ENCODE data around the gene ABCD1. TPM values are rescaled to one million over a fixed set of nuclear protein-coding genes. Genes with fewer than 3 reads are reported as not detected.
"Not testable (repeated sequence)": the region's sequence is repeated elsewhere in the genome, so short reads cannot be mapped to it uniquely, and the experiment has no call there.

The ABCD1 gene
- polyA plus RNA-seq, 3 donors = 7.9 to 9.8 (median 8.0) TPM

DNA sequence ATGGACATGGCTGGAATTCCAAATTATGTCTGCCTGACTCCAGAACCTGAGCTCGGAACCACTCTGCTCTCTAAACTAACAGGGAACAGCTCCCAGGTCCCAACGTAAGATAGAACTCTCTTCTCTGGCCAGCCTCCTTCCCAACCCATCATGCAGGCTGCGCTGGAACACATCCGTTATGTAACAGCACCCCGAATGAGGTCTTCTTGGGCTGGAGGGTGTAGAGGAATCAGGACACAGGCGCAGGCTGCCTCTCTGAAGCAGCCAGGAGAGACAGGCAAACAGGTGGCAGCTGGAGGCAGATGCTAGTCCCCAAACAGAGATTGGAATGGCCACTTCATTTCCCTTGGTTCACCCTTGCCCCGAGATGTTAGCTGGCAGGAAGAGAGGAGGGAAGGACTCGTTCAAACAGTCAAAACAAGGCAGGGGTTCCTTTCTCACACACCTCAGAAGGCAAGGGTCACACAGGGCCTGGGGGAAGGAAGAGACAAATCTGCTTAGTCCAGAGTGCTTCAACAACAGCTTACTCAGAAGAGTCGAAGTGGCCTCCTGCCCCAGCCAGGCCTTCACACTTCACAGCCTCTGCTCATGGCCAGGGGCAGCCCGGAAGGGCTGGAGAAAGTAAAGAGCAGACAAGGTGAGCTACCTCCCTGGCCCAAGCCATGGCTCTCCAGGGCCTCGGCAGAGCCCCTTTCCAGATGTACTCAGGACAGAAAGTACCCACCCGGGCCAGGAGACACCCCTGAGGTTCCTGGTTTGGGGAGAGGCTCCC is 19.8 kb upstream of the ABCD1 start:
- DNase-seq (ENCODE audit: extremely low read depth in 1 of 11, low read depth in 9 of 11, low spot score in 4 of 11) = not testable (repeated sequence)

DNA sequence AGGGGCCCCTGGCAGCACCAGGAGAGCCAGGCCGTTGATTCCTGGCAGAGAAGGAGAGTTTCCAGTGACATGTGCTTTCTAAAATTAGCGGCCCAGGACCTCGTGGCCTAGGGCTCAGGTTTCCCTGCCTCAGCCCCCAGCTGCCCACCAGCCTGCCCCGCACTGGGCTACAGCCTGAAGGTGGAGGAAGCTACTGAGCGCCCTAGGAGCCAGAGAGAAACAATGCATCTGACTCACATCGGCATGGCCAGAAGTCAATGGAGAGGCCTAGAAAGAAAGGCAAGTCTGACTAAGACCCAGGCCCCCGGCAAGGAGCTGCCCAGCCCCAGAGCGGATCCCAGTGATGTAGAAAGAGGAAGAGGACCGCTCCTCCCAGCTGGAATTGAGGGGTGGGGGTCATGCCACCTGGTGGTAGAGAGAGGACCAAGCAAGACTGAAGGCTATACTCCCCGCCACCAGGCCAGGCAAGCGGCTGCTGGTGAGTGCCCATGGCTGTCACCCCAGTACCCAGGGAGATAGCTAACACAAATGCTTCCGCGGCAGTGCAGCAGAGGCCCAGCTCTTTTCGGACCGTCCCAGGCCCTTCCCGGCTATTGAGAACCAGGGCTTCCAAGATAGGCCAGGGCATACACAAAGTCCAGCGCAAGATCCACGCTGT is 19.1 kb upstream of the ABCD1 start:
- DNase-seq (ENCODE audit: extremely low read depth in 1 of 11, low read depth in 9 of 11, low spot score in 4 of 11) = not testable (repeated sequence)

DNA sequence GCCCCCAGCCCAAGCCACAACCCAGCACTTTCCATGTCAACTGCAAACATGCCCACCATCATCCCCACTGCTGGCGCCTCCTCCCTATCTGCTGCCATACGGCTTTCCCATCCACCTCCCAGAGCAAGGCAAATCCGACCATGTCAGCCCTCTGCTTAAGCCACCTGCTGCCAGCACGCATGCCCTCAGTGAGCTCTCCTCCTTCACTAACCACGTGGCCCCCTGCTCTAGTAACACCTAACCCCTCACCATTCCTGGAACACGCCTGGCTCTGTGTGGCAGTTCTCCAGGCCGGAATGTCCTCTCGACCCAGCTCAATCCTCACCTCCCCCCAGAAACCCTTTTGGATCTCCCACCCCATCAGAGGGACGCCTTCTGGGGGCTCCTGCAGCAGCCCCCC is 17.9 kb upstream of the ABCD1 start:
- DNase-seq (ENCODE audit: extremely low read depth in 1 of 11, low read depth in 9 of 11, low spot score in 4 of 11) = no peak

DNA sequence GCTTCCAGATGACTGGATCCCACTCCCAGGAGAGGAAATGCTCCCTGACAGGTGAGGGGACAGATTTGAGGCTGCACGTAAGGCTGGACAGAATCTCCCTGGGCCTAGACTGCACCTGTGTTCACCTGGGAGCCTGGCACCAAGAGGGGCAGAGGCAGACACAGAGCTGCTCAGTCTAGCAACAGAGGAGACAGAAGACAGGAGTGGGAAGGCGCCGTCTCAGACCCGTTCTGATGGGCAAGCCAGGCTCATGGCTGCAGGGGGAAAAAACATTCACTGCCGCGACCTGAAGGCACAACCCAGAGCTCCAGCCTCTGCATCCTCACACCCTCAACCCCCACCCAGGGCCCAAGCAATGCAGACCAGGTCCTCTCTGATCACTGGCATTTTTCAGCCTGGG is 17.2 kb upstream of the ABCD1 start:
- no peak for DNase-seq (ENCODE audit: extremely low read depth in 1 of 11, low read depth in 9 of 11, low spot score in 4 of 11)

DNA sequence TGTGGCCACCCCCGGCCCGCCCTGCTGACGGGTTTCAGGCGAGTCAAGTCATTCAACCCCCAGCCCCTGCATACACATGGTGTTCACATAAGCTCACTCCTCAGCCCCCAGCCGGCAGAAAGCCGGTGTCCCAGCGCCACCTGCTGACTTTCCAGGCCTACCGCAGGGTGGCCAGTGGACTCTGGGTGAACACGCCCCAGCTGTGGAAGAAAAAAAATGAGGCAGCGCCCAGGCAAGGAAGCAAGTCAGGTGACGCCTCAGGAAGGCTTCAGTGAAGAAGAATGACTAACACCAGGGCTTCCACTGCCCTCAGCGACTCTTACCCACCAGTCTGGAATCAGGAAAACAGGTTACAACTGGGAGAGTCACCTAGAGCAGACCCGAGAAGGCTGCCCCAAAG is 16.2 kb upstream of the ABCD1 start:
- peak in 2 of 11 donors; percentile 58 to 68 for DNase-seq (ENCODE audit: extremely low read depth in 1 of 11, low read depth in 9 of 11, low spot score in 4 of 11)

DNA sequence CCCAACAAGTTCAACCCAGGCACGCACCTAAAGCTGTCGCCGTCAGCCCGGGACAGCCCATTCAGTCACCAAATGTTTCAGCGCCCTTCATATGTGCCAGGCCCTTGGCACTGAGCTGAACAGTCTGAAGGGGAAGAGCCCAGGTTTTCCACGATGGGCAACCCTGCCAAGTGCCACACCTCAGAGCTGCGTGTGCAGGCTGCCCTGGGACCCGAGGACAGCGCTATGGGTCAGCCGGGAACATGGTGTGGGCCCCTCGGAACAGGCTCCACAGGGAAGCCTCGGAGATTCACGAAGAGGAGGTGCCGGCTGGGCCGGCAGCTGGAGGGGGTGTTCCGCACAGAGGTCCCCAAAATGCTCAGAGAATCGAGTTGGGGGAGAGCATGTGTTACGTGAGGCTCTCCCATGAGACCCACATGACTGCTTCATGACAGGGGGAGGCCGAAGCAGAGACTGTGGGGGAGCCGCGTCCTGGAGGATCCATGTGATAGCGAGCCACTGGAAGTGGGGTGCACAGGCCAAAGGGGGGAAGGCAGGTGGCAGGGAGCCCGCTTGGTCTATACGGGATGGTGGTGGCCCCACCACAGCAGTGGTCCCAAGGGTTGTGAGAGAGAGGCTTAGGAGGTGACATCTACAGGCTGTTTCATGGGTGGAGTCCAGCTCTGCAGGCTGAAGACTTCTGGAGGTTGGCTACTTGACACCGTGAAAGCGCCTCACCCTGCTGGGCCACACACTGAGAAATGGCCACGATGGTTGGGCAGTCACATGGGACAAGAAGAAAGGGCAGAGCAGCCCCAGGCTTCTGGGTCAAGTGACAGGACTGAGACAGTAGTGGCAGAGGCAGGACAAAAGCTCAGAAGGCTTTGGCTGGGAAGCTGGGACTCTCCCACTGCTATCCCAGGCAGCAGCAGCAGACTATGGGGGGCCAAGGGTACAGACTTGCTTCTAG is 14.7 kb upstream of the ABCD1 start:
- DNase-seq (ENCODE audit: extremely low read depth in 1 of 11, low read depth in 9 of 11, low spot score in 4 of 11) = no peak

DNA sequence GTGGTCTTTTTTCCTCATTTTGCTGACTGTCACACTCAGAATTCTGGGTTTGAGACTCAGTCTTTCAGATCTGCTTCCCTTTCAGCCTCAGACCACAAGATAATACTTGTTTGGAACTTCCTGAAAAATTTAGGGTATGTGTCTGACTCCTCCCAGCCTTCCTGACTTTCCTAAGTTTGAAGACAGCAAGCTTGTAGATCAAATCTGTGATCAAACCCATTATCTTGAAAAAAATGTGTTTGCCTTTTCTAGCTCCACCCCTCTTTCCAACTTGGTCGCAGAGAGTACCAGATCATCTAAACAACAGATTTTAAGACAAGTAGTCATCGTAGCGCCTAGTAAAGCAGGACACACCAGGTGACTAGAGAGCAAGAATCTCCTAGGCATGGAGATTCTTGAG is 10.4 kb upstream of the ABCD1 start:
- no peak for DNase-seq (ENCODE audit: extremely low read depth in 1 of 11, low read depth in 9 of 11, low spot score in 4 of 11)

DNA sequence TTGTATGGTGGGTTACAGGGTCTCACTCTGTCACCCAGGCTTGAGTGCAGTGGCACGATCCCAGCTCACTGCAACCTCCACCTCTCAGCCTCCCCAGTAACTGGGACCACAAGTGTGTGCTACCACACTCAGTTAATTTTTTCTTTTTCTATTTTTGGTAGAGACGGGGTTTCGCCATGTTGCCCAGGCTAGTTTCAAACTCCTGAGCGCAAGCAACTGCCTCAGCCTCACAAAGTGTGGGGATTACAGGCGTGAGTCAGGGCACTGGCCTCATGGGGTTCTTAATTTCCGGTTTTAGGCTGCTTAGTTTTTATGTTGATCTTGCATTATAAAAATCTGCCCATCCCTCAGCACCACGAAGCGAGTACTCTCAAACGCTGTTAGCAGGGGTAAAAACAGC is 7.2 kb upstream of the ABCD1 start:
- no peak for DNase-seq (ENCODE audit: extremely low read depth in 1 of 11, low read depth in 9 of 11, low spot score in 4 of 11)

DNA sequence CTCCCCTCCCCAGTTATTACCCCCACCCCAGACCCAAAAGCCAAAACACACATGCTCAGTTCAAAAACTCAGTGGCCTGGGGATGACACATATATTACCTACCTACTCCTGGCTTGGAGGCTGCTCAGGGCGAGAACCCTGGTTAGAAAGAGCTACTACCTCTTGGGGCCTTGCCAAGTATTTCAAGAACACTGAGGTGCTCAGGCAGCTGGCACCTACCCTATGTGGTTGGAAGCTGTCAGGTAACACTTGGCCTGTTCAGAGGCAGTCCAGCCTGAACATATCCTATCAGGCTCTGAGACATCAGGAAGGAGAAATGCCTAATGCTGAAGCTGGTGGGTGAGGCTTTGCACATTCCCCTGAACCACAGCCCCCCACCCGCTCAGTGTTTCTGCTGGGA is 5.4 kb upstream of the ABCD1 start:
- DNase-seq (ENCODE audit: extremely low read depth in 1 of 11, low read depth in 9 of 11, low spot score in 4 of 11) = no peak

DNA sequence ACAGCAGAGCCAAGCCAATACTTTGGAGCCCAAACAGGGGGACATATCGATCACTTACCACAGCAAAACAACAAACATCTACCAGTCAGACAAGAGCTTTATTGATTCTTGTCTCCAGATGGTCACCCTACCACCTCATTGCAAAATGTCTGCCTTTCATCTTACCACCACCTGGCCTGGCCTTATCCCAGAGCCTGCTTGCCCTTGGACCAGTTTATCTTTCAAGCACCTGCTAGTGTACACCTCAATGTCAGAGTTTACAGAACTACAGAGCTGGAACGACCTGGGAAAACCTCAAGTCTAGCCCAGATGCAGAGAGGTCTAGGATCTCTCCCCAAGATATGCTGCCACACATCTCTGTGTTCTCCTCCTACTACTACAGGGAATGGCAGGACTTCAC is 5.0 kb upstream of the ABCD1 start:
- DNase-seq (ENCODE audit: extremely low read depth in 1 of 11, low read depth in 9 of 11, low spot score in 4 of 11) = no peak

DNA sequence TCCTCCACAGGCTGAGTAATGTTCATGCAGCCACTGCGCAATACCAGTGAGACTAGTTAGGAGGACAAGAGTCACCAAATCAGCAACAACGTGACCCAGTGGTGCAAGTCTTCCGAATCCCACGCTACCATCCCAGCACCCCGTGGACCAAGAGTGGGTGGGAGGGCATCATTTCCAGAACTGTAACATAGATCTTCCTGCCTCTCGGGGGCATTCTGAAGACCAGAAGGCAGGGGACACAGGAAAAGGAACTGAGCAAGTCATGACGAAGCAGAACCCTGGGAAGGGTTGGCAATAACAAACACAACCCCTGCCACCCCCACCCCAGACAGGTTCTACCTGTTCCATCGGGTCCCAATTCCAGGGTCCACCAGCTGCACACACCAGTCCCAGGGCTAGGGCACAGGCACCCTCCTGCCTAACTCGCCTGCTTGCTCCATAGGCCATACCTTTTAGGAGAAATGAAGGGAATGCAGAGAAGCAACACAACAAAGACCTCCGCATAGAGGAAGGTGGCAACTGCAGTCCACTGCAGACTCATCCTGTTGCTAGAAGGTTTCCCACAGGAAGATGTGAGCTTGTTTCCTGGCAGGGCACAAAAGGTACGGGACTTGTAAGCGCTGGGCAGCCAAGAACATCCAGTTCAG is 1.8 kb upstream of the ABCD1 start:
- DNase-seq (ENCODE audit: extremely low read depth in 1 of 11, low read depth in 9 of 11, low spot score in 4 of 11) = no peak

DNA sequence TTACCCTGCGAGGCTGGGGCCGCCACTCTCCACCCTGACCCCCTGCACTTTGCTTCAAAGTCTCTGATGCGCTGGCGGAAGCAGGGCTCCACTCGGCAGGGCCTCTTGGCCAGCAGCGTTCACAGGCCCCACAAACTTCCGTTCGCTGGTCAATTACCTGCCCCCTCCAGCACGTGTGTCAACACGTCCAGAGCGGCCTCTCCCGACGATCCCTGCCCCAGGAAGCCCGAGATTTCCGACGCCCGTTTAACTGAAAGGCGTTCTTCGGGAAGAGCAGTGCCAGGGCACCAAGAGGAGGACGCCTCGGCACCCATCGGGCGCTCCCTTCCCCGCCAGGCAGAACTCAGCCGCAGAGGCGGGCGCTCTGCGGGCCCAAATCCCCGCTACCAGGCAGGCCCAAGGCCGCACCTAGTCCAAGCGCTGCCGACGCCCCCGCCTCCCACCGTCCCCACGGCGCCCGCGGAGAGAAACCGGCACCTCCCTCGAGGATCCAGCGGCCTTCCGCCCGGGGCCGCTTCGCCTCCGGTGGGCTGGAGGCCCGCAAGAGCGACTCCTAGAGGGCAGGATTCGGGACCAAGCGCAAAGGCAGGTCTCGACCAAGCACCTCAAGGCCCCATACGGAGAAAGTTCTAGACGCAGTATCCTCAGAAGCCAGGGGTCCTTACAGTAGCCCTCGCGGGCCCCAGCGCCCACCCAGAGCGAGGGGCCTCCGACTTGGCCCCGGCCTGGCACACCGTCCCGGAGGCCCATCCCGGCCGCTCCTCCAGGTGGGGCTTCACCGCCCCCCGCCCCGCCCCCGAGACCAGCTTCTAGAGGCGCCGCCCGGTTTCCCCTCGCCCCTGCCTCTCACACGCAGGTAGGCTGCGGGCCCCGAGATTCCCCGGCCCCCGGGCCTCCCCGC is 1.1 kb upstream of the ABCD1 start:
- peak in 1 of 11 donors; percentile 23 for DNase-seq (ENCODE audit: extremely low read depth in 1 of 11, low read depth in 9 of 11, low spot score in 4 of 11)

DNA sequence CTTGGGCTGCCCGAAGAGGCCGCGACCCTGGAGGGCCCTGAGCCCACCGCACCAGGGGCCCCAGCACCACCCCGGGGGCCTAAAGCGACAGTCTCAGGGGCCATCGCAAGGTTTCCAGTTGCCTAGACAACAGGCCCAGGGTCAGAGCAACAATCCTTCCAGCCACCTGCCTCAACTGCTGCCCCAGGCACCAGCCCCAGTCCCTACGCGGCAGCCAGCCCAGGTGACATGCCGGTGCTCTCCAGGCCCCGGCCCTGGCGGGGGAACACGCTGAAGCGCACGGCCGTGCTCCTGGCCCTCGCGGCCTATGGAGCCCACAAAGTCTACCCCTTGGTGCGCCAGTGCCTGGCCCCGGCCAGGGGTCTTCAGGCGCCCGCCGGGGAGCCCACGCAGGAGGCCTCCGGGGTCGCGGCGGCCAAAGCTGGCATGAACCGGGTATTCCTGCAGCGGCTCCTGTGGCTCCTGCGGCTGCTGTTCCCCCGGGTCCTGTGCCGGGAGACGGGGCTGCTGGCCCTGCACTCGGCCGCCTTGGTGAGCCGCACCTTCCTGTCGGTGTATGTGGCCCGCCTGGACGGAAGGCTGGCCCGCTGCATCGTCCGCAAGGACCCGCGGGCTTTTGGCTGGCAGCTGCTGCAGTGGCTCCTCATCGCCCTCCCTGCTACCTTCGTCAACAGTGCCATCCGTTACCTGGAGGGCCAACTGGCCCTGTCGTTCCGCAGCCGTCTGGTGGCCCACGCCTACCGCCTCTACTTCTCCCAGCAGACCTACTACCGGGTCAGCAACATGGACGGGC is 579 bp downstream of the ABCD1 start:
- no peak for DNase-seq (ENCODE audit: extremely low read depth in 1 of 11, low read depth in 9 of 11, low spot score in 4 of 11)

DNA sequence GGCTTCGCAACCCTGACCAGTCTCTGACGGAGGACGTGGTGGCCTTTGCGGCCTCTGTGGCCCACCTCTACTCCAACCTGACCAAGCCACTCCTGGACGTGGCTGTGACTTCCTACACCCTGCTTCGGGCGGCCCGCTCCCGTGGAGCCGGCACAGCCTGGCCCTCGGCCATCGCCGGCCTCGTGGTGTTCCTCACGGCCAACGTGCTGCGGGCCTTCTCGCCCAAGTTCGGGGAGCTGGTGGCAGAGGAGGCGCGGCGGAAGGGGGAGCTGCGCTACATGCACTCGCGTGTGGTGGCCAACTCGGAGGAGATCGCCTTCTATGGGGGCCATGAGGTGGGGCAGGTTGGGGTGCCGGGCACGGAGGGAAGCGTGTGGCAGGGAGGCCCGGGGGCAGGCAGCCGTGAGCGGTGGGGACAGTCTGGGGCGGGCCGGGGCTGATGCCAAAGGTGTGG is 1.2 kb downstream of the ABCD1 start:
- DNase-seq (ENCODE audit: extremely low read depth in 1 of 11, low read depth in 9 of 11, low spot score in 4 of 11) = no peak

DNA sequence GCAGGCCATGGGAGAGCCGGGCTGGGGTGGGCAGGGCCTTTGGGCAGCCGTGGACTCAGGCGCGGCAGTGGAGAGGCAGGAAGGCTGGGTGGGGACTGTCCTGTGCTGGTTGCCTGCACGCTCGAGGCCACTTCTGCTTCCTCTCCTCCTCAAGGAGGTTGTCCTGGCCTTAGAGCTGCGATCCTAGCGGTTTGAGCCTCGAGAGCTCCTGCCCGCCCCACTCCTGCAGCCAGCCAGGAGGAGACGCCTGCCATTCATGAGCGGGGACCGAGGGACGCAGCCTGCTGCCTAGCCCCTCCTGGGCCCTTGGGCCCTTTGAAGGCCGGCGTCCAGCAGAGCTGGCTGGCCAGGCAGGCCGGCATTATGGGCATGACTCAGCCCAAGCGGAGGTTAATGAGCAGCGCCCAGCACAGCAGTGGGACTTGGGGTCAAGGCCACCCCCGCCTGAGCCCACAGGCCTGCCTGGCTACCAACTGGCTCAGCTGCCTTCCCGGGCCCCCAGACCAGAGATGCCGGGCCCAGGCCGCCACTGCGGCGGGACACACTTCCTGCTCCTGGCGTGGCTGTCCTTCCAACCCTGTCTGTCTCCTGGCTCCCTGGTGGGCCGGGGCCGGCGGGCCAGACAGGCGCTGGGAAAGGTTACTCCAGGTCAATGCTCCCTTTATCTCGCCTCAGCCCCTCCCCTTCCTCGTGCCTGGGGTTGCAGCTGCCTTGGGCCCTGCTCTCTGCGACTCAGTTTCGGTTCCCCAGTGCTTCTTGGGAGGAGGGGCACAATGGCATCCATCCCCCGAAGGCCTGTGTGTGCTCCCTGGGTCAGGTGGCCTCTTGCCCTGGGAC is 1.8 kb downstream of the ABCD1 start:
- no peak for DNase-seq (ENCODE audit: extremely low read depth in 1 of 11, low read depth in 9 of 11, low spot score in 4 of 11)

DNA sequence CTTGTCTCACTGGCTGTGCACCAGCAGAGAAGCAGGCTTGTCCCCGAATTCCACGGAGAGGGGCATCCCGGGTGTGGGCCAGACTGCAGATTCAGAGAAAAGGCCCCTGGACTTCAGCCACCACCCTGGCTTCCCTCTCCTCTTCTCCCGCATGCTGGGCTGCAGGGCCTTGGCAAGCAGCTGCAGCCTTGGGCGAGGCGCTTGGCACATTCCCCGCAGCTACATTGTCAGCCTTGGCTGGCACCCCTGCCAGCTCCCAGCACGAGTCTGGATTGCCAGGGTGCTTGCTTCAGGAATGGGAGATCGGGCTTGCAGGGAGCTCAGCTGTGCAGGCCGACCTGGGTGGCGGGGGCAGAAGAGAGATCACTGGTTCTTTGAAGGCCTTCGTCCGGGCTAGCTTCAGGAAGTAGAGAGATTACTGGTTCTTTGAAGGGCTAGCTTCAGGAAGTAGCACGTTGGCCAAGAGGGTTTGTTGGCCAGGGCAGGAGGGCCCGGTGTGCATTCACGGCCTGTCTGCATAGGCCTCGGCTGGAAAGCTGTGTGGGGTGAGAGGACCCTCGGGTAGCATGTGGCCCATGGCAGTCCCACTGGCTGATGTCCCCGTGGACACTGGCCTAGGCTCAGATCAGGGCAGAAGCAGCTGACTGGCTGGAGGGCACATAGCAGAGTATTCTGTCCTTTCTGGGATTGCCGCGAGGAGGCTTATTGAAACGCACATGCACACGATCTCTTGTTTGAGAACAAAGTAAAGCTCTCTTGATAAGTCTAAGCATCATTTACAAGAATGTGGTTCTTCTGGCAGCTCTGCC is 2.7 kb downstream of the ABCD1 start:
- no peak for DNase-seq (ENCODE audit: extremely low read depth in 1 of 11, low read depth in 9 of 11, low spot score in 4 of 11)

All from renal cortex interstitium (tissue), 11 donors.